Fibroblast of gingiva (primary cell): Measurements from ENCODE around the gene DNAJC13.
"Not testable (repeated sequence)": the region's sequence is repeated elsewhere in the genome, so short reads cannot be mapped to it uniquely, and the experiment has no call there.

ENCODE experiments used
- DNase-seq: peaks from one replicate; pipeline ENCODE4 v3.0.0-alpha.2; 2011; ENCODE audit warnings: low read depth

Gene DNAJC13

DNA sequence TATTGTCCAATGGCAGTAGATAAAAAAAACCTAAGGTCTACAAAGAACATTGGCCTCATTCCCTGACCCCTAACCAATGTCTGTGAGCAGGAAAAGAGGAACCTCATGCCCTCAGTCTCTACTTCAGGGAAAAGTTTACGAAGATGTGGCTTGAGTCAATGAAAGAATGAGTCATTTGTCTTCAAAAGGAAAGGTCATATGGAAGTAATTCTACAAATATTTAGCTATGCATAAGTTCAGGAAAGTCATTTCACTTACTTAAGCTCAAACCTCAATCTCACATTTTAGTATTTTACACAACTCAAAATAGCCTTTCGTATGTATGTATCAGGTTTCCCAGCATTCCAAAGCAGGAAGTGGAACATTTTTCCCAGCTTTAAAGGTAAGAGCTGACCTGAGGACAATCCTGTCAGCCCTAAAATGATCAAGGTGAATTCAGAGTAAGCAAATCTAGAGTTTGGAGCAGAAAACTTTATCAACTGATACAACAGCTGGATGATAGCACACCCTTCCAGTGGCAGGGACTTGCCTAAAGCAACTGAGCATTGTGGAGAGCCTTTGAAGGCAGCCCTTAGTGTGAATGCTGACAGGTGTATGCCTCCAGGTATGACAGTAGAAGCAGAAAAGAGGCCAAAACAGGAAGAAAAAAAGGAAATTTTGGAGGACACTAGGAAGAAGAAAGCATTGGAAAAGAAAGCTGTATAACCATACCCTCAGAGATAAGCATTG, 125.9 kb downstream of the DNAJC13 start:
- DNase-seq = peak; percentile 96

DNA sequence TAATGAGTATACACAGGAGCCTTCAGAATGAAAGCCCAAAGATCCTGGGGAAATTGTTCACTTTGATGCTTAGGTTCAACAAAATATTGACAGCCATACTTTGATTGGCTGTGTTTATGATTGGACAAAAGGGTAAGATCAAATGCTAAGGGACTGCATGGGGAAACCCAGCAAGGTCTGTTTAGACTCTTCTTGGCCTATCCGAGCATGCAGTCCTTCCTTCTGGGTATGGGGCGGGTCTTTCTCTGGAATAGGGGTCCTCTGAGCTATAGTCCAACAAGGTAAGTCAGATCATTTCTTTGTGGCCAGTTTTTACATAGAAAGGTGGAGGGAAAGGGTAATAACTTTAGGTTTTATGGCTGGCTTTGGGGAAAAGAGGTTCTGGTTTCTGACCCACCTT, 126.8 kb downstream of the DNAJC13 start:
- no peak for DNase-seq

DNA sequence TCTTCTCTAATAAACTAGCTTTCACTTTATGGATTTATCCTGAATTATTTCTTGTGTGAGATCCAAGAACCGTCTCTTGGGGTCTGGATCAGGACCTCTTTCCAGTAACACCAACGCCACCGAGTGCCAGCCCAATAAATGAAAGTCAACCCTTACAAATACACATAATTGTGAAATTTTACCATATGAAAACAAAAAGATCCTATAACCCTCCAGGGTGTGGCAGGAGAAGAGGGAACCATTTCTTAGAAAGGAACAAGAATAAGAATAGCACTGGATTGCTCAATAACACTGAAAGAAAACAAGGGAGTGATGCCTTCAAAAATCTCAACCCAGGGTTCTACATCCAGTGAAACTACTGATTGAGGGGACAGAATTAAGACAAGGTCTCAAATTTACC, 128.2 kb downstream of the DNAJC13 start:
- peak; percentile 75 for DNase-seq

DNA sequence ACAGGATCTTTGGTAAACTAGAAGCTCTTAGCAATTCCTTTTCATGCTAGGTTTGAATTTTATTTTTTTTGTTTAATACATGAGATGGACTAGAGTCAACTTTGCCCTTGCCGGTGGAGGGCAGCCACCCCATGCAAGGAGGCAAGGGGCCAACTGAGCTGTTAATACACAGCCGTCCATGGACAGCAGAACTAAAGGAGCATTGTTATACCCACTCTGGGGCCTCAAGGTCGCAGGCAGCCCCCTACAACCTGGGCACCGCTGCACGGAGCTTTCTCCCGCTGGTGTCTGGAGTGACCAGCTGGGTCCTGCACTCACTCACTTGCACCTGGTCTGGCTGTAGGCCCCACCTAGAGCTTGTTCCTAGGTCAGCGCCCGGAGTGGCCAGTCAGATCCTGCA, 131.9 kb downstream of the DNAJC13 start:
- no peak for DNase-seq

DNA sequence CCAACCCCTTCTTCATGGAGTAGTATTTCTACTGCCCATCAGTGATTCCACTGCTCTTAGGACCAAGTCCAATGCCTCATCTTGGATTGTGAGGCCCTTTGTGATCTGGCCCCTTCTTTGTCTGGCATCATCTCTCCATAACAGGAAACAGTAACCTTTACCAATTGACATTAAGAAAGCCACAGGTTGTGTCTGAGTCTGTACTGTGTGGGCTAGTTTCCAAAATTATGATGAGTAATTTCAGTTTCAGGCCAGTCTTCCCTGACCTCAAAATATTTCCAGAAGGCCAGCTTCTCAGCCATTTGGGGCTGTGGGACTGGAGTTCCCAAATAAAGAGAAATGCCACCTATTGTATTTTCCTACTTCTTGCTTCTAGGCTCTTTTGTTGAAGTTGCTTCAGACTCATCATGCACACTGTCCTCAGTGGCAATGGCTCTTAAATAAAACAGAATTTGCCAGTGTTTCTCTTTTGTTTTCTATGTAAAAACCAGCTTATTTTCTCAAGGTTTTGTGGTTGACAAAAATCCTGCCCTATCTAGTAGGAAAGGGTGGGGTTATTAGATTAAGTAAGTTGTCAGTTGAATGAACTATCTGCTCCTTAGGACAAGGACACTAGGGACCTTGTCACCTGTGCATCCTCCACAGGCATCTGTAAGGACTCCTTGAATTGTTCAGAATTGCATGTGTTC, 132.7 kb downstream of the DNAJC13 start:
- DNase-seq = peak; percentile 55

DNA sequence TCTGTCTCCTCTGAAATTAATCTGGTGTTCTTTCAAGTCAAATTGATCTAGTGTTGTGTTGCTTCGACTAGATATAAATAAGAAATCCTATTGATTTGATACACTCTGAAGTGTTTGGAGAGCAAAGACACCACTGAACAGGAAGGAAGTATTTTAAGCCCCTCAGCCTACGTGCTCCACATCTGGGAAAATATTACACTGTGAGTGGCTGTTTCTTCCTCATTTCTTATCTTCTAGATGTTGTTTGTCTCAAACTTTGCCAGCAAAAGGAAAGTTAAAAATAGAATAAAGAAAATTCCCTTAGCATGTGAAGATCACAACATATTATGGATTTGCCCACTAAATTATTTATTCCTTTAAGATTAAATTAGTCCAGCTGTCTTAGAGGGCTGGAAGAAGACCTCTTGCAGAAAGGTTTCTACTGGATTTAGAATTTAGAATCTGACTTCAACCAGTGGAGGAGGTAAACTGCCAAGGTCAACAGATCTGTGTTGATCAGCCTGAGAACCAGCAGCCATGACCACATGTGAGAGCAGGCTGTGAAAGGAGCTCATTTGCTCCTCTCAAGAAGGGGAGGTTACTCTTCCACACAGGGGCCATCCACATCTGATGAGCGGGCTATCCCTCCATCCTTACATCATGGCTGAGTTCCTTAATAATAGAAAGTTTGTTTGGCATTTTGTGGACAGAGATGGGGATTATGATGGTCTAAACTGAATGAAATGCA, 133.4 kb downstream of the DNAJC13 start:
- DNase-seq = no peak

DNA sequence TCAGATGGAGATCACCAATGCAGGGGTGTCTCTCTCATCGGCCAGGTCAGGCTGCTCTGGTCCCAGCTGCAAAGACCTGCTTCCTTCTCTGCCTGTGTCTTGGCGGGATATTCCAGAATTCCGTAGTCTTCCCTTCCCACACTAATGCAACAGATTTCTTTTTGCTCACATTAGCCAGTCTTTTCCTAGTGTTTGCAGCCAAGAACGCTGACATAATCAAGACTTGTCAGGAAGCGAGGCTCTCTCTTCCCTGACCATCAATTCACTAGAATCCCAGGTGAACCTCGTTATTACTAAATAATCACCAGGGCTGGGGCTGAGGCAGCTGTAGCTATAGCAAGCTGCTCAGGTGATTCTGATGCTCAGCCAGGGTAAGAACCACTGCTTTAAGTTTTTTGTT, 136.5 kb downstream of the DNAJC13 start:
- no peak for DNase-seq

DNA sequence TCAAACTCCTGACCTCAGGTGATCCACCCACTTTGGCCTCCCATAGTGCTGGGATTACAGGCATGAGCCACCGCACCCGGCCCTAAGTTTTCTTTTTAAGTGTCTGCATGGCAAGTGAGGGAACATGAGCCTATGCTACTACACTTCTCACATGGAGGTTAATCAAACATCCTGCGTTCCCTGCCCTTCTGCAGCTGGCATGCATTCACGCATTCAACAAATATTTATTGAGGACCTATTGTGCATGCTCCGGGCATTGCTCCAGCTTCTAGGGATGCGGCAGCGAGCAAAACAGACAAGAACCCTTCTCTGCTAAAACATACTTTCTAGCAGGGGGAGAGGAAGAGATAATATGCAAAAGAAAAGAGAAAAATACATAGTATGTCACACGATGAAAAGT, 137.1 kb downstream of the DNAJC13 start:
- DNase-seq = no peak

DNA sequence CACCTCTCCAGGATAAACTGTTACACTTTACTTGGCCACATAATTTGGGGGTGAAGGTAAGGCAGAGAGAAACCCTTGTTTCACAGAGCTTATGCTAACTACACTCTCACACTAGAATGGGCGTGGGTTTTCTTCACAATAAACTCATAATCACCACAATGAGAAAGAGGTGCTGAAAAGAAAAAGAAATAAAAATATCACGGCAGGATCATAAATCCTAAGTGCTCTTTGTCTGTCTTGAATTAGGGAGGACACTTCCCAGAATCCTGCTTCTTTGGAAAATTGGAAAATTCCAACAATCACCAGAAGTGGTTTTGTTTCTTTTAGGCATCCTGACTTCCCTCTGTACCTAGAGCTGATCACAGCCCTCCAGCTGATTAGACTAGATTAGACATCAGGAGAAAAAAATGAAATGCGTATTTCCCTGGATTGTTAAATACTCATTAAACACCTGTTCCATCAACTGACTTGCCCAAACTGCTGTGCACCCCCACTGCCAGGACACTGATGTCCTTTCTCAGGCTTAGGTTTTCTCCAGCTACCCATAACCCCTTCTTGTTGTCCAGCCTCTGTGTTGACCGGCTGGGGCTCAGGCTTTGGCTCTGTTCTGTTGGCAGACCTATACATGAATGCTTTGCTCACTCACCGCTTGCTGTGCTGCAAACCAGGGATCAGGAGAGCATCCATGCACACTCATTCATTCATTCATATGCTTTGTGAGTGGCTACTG, 138.2 kb downstream of the DNAJC13 start:
- no peak for DNase-seq

DNA sequence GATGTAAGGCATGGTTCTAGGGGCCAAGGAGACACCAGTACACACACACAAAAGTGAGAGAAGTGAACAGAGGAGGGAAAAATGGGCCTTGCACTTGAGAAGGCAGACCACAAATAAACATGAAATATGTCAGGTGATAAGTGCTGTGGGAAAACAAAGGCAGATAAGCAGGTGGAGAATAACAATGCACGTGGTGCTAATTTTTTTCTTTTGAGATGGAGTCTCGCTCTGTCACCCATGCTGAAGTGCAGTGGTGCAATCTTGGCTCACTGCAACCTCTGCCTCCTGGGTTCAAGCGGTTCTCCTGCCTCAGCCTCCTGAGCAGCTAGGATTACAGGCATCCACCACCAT, 138.7 kb downstream of the DNAJC13 start:
- DNase-seq = not testable (repeated sequence)

DNA sequence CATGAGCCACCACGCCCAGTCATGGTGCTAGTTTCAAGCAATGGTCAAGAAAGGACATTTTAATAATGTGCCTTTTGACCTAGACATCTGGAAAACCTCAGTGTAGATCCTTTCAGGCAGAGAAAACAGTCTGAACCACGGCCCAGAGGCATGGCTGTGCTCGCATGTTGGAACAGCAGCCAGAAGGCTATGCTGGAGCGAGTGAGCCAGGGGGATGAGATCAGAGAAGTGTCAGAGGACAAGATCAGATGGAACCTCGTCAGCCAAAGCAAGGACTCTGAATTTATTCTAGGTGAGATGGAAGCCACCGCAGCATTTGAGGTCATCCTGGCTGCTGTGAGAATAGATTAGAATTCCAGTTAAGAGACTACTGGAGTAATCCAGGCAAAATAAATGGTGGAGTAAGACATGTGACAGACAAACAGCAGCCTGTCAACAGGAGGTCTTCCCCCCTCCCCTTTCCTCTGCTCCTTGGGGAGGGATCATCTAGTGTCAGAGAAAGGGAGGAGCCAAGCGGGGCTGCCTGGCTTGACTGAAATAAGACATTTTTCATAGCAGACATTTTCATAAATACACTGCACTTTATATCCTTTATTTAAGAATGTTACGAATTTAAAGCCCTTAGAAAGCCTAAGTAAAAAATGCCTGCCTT, 139.3 kb downstream of the DNAJC13 start:
- peak; percentile 49 for DNase-seq

DNA sequence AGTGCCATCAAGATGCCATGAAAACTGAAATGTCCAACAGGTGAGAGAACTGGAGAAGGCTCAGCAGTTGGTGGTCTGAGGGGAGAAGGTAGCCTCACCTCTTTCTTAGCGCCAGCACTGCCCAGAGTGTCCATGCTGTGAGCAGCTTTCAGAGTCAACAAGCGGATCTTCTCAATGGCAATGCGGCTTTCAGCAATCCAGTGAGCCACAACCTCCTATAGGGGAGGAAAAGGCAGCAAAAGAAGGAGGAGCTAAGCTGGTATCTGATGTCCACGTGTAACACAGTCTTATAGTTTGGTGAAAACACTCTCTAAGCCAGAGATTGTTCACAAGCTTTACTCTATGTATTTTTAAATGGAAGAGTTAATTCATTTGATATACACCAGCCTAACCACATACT, 143.7 kb downstream of the DNAJC13 start:
- no peak for DNase-seq

DNA sequence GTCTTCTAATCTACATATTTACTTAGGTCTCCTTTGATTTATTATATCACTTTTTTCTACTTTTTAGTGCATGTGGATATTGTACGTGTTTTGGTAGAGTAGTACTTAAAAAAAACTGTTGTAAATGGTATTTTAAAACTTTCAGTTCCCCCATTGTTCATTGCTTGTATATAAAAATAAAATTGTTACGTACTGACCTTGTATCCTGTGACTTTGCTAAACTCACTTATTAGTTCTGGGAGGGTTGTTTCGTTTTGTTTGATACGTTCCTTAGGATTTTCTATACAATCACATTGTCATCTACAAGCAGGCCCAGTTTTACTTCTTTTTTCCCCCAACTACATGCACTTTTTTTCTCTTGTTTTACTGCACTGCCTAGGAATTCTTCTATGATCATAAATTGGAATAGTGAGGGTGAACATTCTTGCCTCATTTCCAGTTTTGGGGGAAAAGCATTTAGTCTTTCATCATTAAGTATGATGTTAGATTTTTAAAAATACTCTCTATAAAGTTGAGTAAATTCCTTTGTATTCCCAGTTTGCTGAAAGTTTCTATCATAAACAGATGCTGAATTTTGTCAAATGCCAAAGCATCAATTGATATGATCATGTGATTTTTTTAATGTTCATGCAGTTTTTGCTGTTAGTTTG, 146.2 kb downstream of the DNAJC13 start:
- peak; percentile 50 for DNase-seq

DNA sequence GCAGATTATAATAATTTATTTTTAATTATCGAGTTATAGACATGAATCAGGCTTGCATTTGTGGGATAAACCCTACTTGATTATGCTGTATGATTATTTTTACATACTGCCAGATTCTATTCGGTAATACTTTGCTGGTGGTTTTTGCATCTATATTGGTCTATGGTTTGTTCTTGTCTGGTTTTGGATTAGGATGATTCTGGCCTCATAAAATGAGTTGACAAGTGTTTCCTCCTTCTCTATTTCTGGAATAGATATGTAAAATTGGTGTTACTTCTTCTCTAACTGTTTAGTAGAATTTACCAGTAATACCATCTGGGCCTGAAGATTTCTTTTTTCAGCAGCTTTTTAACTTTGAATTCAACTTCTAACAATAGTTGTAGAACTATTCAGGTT, 146.8 kb downstream of the DNAJC13 start:
- no peak for DNase-seq

DNA sequence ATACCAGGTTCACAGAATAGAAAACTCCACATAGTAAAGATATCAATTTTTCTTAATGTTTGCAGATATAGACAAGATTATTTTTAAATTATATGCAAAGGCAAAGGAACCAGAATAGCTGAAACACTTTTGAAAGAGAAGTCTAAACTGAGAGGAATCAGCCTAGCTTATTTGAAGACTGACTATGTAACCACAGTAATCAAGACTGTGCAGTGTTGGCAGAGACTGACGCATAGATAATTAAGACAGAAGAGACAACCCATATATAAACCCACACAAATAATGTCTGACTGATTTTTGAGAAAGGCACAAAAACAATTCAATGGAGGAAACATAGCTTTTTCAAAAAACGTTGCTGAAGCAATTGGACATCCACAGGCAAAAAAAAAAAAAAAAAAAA, 151.1 kb downstream of the DNAJC13 start:
- no peak for DNase-seq

DNA sequence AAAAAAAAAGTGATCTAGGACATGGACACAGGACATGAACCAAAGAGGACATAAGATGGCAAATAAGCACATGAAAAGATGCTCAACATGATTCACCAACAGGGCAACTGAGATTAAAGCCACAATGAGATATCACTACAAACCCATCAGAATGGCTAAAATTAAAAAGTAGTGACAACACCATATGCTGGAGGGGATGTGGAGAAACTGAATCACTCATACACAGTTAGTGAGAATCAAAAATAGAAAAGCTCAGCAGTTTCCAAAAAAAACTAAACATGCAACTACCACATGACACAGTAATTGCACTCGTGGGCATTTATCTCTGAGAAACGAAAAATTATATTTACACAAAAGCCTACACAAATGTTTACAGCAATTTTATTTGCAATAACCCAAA, 151.9 kb downstream of the DNAJC13 start:
- DNase-seq = peak; percentile 74

DNA sequence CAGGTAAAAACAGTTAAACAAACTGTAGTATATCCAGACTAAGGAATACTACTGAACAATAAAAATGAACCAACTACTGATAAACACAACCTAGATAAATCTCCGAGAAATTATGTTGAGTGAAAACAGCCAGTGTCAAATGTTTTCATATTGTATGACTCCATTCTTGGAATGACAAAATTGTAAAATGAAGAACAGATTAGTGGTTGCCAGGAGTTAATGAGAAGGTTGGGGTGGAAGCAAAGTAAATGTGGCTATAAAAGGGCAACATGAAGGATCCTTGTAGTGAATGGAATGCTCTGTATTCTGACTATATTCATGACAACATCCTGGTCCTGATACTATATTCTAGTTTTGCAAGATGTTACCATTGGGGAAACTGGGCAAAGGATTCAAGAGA, 152.3 kb downstream of the DNAJC13 start:
- DNase-seq = peak; percentile 63

DNA sequence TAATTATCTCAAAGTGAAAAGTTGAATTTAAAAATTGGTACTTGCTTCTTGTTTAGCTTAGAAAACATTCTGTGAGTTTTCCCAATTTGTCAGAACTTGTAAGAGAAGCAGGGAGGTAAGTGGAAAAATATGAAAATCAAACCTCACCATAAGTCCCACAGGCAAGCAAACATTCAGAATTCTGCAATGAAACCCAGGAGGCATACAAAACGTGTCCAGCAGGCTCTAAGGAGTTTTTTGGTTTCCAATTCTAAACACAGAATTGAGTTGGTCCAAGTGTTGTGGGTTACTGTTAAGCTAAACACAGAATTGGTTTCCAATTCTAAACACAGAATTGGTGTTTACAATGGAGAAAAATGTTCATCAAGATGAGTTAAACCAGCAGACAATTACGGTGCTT, 152.7 kb downstream of the DNAJC13 start:
- peak; percentile 40 for DNase-seq

DNA sequence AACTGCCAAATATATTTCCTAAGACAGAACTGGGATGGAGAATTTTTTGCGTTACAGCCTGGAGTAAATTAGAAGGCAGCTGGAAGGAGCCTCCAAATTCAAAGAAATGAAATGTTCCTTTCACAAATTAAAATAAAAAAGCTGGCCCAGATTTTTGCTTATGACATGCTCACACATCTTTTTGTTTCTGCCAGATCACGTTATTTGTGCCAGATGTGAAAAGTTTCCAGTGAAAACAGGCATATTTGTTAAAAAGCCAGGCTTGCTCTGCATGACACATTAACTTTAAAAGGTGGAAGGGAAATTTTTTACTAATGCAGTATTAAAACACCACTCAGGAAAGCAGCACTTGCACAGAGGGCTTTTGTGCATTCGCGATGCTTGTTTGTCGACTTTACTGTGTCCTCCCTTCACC, 156.5 kb downstream of the DNAJC13 start:
- peak; percentile 87 for DNase-seq

DNA sequence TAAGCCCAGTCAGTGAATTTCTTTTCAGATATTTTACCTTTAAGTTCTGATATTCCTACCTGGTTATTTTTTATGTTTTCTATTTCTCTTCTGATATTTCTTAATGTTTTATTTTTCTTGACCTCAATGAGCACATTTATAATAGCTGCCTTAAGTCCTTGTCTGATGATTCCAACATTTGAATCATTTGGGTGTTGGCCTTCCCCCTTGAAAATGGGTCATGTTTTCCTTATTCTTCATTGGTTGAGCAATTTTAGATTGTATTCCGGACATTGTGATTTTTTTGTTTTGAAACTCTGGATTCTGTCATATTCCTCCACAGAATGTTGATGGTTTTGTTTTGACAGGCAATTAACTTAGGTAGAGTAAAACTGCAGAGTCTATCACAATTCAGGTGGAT, 170.1 kb downstream of the DNAJC13 start:
- DNase-seq = no peak
